CD8-positive, alpha-beta memory T cell (primary cell): ENCODE measurements around the gene TGFB1I1. TPM values are rescaled to one million over a fixed set of nuclear protein-coding genes. Genes with fewer than 3 reads are reported as not detected.

Experiments
- CTCF ChIA-PET: fragments of 350-600 bp; sonication (Branson Sonifier 250); formaldehyde crosslinking; loops from one replicate; lab custom pipeline; 2021; ENCODE audit warnings: antibody characterized with exemption; lab: Charles Lee
- POLR2A ChIA-PET: fragments of 350-600 bp; sonication (Branson Sonifier 250); formaldehyde crosslinking; loops from one replicate; lab custom pipeline; 2021; ENCODE audit warnings: antibody characterized with exemption; lab: Charles Lee
- DNase-seq, 5 donors: peaks; one replicate each; pipeline versions ENCODE4 v3.0.0 to v3.0.0-alpha.2; 2020 to 2022; ENCODE audit warnings: mixed read lengths in 1 of 5
- H3K27ac ChIP-seq: one replicate; pipeline ENCODE4 v1.7.0; 2013; ENCODE audit warnings: low read depth, mild to moderate bottlenecking, low read length, moderate library complexity
- H3K27me3 ChIP-seq: 2 replicates; pipeline ENCODE4 v1.7.0; 2013; ENCODE audit warnings: low read length, mild to moderate bottlenecking; ENCODE audit not compliant: insufficient read depth, poor library complexity, severe bottlenecking
- H3K36me3 ChIP-seq: 2 replicates; pipeline ENCODE4 v1.7.0; 2013; ENCODE audit warnings: mild to moderate bottlenecking, low read length, moderate library complexity; ENCODE audit not compliant: insufficient read depth
- H3K4me1 ChIP-seq: 2 replicates; pipeline ENCODE4 v1.7.0; 2013; ENCODE audit warnings: mild to moderate bottlenecking, low read length, moderate library complexity; ENCODE audit not compliant: insufficient read depth
- H3K4me3 ChIP-seq: 2 replicates; pipeline ENCODE4 v1.7.0; 2013; ENCODE audit warnings: mild to moderate bottlenecking, low read length
- H3K9me3 ChIP-seq: 2 replicates; pipeline ENCODE4 v1.7.0; 2013; ENCODE audit warnings: mild to moderate bottlenecking, low read length
- H3K27ac Mint-ChIP-seq, 8 donors: one replicate each; pipeline ENCODE4 v1.8.0; 2020 to 2021; ENCODE audit warnings: mixed read lengths in 8 of 8, mild to moderate bottlenecking in 6 of 8, inconsistent platforms in 3 of 8, moderate library complexity in 3 of 8
- H3K27me3 Mint-ChIP-seq, 2 donors: one replicate each; pipeline ENCODE4 v1.8.0; 2020 to 2021; ENCODE audit warnings: mixed read lengths in 2 of 2, mild to moderate bottlenecking in 1 of 2, moderate library complexity in 1 of 2
- H3K36me3 Mint-ChIP-seq, 3 donors: one replicate each; pipeline ENCODE4 v1.8.0; 2020 to 2021; ENCODE audit warnings: mixed read lengths in 3 of 3, inconsistent platforms in 1 of 3, mild to moderate bottlenecking in 1 of 3
- H3K4me1 Mint-ChIP-seq, 3 donors: one replicate each; pipeline ENCODE4 v1.8.0; 2020 to 2021; ENCODE audit warnings: mixed read lengths in 3 of 3, inconsistent platforms in 1 of 3, mild to moderate bottlenecking in 1 of 3
- H3K4me3 Mint-ChIP-seq, 7 donors: one replicate each; pipeline ENCODE4 v1.8.0; 2020 to 2021; ENCODE audit warnings: mixed read lengths in 7 of 7, mild to moderate bottlenecking in 6 of 7, moderate library complexity in 4 of 7, inconsistent platforms in 2 of 7
- H3K9me3 Mint-ChIP-seq, 5 donors: one replicate each; pipeline ENCODE4 v1.8.0; 2020 to 2022; ENCODE audit warnings: mixed read lengths in 5 of 5, mild to moderate bottlenecking in 3 of 5, moderate library complexity in 2 of 5, inconsistent platforms in 1 of 5
- polyA plus RNA-seq: library from polyadenylated mRNA; unstranded; fragments of 300-500 nt; fragmentation: Illumina TruSeq; gene quantifications from one replicate; pipeline ENCODE4 v1.2.3, GENCODE V29; 2021
- total RNA-seq, 2 experiments: library from RNA; stranded (reverse); gene quantifications; one replicate each; pipeline ENCODE4 v1.2.3, GENCODE V29; 2021

Gene TGFB1I1
- total and polyA plus RNA-seq, 3 experiments from 2014 or later, result 0.59 to 1.1 TPM; not detected in 1

- Histone ChIP-seq H3K9me3 (no peaks in the 10 kb centered on the region), H3K36me3 (peaks cover 9% of the 10 kb centered on the region), H3K27ac (no peak overlapping the region), H3K27me3 (no peaks in the 10 kb centered on the region), H3K4me1 (peaks cover 14% of the 10 kb centered on the region), H3K4me3 (peak overlapping the region; percentile 87)
- ChIA-PET CTCF (interaction anchor here (2.0 to 2.9 kb wide), 2 partner anchors 8 to 28 kb away, joined by 5 to 10 read pairs; no protein-coding TSS in a partner anchor), POLR2A (interaction anchor here (0.6 to 2.8 kb wide), 7 partner anchors 11 to 385 kb away, joined by 3 to 16 read pairs (median 5); partner anchors contain the start of genes ARMC5, RUSF1 and ZNF267)
- no peaks in the 10 kb centered on the region for H3K9me3 Mint-ChIP-seq
- DNase-seq, result peak in 2 of 5 donors; percentile 4 to 8
- H3K36me3 Mint-ChIP-seq, result peaks cover 0 to 24% (median 5%) of the 10 kb centered on the region in 3 donors
- peak overlapping the region in 5 of 8 donors; percentile 42 to 90 (median 73) for H3K27ac Mint-ChIP-seq
- H3K4me3 Mint-ChIP-seq, result peak overlapping the region; percentile 36 to 93 (median 91)
- H3K27me3 Mint-ChIP-seq, result no peaks in the 10 kb centered on the region
- peaks cover 4 to 17% (median 13%) of the 10 kb centered on the region in 3 donors for H3K4me1 Mint-ChIP-seq
These were observed 16.7 kb downstream of the TGFB1I1 start for GRCh38 chr16:31488468-31489297.

GRCh38 chr16:31489298-31489564 is 17.3 kb downstream of the TGFB1I1 start:
- ChIA-PET POLR2A (interaction anchor here (0.6 to 2.5 kb wide), 3 partner anchors 30 to 384 kb away, joined by 3 to 9 read pairs (median 5); partner anchors contain the start of genes ARMC5 and ZNF267), CTCF (interaction anchor here (2.9 kb wide), 1 partner anchor 29 kb away, joined by 10 read pairs; no protein-coding TSS in a partner anchor)
- Mint-ChIP-seq H3K27me3 (no peaks in the 10 kb centered on the region), H3K4me3 (peak overlapping the region in 6 of 7 donors; percentile 26 to 60 (median 42)), H3K36me3 (peaks cover 0 to 29% (median 5%) of the 10 kb centered on the region in 3 donors), H3K4me1 (peaks cover 4 to 17% (median 13%) of the 10 kb centered on the region in 3 donors), H3K9me3 (no peaks in the 10 kb centered on the region), H3K27ac (peak overlapping the region in 5 of 8 donors; percentile 10 to 90 (median 73))
- peaks cover 14% of the 10 kb centered on the region for H3K4me1 ChIP-seq
- no peaks in the 10 kb centered on the region for H3K27me3 ChIP-seq
- DNase-seq, result no peak
- no peak overlapping the region for H3K27ac ChIP-seq
- peaks cover 9% of the 10 kb centered on the region for H3K36me3 ChIP-seq
- H3K4me3 ChIP-seq, result no peak overlapping the region
- no peaks in the 10 kb centered on the region for H3K9me3 ChIP-seq

DNA sequence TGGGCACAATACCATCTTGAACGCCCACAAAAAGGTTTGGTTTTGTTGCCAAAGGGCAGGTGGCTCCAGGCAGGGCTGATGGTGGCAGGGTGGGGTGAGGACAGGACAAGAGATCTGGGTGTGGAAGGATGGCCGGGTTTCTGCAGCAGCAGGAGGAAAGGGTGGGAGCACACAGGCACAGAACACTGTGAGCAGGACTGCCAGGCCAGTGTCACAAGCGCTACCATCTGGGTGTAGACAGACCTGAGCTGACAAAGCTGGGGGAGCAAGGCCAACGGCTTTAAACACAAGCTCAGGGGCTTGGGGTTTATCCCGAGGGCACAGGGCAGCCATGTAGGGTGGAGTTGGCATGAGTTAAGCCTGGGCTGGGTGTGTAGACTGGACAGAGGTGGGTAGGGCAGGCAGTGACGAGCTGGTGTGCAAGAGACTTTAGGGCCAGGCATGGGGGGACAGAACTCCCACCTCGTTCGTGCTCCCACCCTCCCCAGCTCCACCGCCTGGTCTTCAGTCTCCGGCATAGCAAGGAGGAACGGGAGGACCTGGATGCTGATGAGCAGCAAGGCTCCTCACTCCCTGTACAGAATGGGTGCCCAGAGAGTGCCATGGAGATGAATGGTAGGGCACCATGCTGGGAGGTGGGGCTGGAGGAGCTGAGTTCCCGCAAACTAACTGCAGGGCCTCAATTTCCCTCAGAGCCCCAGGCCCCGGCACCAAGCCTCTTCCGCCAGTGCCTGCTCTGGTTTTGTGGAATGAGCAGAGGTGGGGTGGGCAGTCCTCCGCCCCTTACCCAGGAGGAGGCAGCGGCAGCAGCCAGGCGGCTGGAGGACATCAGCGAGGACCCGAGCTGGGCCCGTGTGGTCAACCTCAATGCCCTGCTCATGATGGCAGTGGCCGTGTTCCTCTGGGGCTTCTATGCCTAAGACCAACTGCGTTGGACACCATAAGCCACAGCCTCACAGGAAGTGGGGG is 17.9 kb downstream of the TGFB1I1 start:
- DNase-seq, result no peak
- Histone ChIP-seq H3K4me3 (no peak overlapping the region), H3K27me3 (no peaks in the 10 kb centered on the region), H3K4me1 (peaks cover 14% of the 10 kb centered on the region), H3K36me3 (peaks cover 9% of the 10 kb centered on the region), H3K9me3 (no peaks in the 10 kb centered on the region), H3K27ac (no peak overlapping the region)
- peaks cover 0 to 35% (median 5%) of the 10 kb centered on the region in 3 donors for H3K36me3 Mint-ChIP-seq
- no peaks in the 10 kb centered on the region for H3K9me3 Mint-ChIP-seq
- H3K4me1 Mint-ChIP-seq, result peaks cover 4 to 17% (median 13%) of the 10 kb centered on the region in 3 donors
- POLR2A ChIA-PET, result interaction anchor here (2.5 kb wide), 1 partner anchor 31 kb away, joined by 9 read pairs; the partner anchor contains the start of gene ARMC5
- CTCF ChIA-PET, result no interaction called here
- peak overlapping the region in 7 of 8 donors; percentile 10 to 91 (median 81) for H3K27ac Mint-ChIP-seq
- peak overlapping the region in 6 of 7 donors; percentile 43 to 75 (median 66) for H3K4me3 Mint-ChIP-seq
- no peaks in the 10 kb centered on the region for H3K27me3 Mint-ChIP-seq

GRCh38 chr16:31491778-31492418 is 19.9 kb downstream of the TGFB1I1 start:
- H3K27ac ChIP-seq, result no peak overlapping the region
- no peaks in the 10 kb centered on the region for H3K9me3 ChIP-seq
- Mint-ChIP-seq H3K36me3 (peaks cover 0 to 54% (median 5%) of the 10 kb centered on the region in 3 donors), H3K27ac (peak overlapping the region in 3 of 8 donors; percentile 38 to 59 (median 59)), H3K9me3 (no peaks in the 10 kb centered on the region), H3K4me3 (peak overlapping the region in 1 of 7 donors; percentile 44), H3K4me1 (peaks cover 4 to 10% (median 6%) of the 10 kb centered on the region in 3 donors), H3K27me3 (no peaks in the 10 kb centered on the region)
- H3K36me3 ChIP-seq, result peaks cover 9% of the 10 kb centered on the region
- no peak overlapping the region for H3K4me3 ChIP-seq
- POLR2A ChIA-PET, result interaction anchor here (0.7 kb wide), 1 partner anchor 15 kb away, joined by 6 read pairs; no protein-coding TSS in a partner anchor
- CTCF ChIA-PET, result no interaction called here
- H3K4me1 ChIP-seq, result peaks cover 6% of the 10 kb centered on the region
- H3K27me3 ChIP-seq, result no peaks in the 10 kb centered on the region
- DNase-seq, result peak in 1 of 5 donors; percentile 30

GRCh38 chr16:31493506-31494125 is 21.7 kb downstream of the TGFB1I1 start:
- Histone ChIP-seq H3K27me3 (no peaks in the 10 kb centered on the region), H3K9me3 (no peaks in the 10 kb centered on the region), H3K4me1 (no peaks in the 10 kb centered on the region), H3K4me3 (no peak overlapping the region), H3K27ac (no peak overlapping the region), H3K36me3 (peaks cover 14% of the 10 kb centered on the region)
- no peaks in the 10 kb centered on the region for H3K9me3 Mint-ChIP-seq
- DNase-seq, result peak in 1 of 5 donors; percentile 38
- ChIA-PET POLR2A (no interaction called here), CTCF (no interaction called here)
- no peak overlapping the region for H3K4me3 Mint-ChIP-seq
- peaks cover 0 to 4% (median 0%) of the 10 kb centered on the region in 3 donors for H3K4me1 Mint-ChIP-seq
- H3K27ac Mint-ChIP-seq, result peak overlapping the region in 2 of 8 donors; percentile 28 to 72
- H3K36me3 Mint-ChIP-seq, result peaks cover 0 to 69% (median 6%) of the 10 kb centered on the region in 3 donors
- H3K27me3 Mint-ChIP-seq, result no peaks in the 10 kb centered on the region

DNA sequence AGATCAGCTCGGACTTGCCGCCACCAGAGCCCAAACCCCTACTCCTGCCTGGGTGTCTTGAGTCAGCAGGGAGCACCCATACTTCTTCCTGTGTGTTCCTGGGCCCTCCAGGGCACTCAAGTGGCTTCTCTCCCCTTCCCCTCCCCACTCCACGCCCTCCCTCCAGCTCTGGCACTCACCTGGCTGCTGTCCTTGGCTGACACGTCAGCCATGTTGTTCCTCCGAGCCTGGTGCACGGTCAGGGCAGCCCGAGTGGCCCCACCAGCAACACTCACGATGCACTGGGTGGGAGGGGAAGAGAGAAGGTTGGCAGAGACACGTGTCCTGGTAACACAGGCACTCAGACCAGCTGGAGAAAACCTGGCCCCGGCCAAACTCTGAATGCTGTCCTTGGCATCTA is 24.7 kb downstream of the TGFB1I1 start:
- peaks cover 0 to 1% (median 0%) of the 10 kb centered on the region in 3 donors for H3K4me1 Mint-ChIP-seq
- CTCF ChIA-PET, result interaction anchor here (1.2 kb wide), 1 partner anchor 9 kb away, joined by 5 read pairs; no protein-coding TSS in a partner anchor
- no peak overlapping the region for H3K4me3 Mint-ChIP-seq
- peak in 1 of 5 donors; percentile 30 for DNase-seq
- no peaks in the 10 kb centered on the region for H3K27me3 ChIP-seq
- H3K4me1 ChIP-seq, result no peaks in the 10 kb centered on the region
- H3K27me3 Mint-ChIP-seq, result no peaks in the 10 kb centered on the region
- peaks cover 0 to 82% (median 6%) of the 10 kb centered on the region in 3 donors for H3K36me3 Mint-ChIP-seq
- H3K36me3 ChIP-seq, result peaks cover 28% of the 10 kb centered on the region
- POLR2A ChIA-PET, result no interaction called here
- no peak overlapping the region for H3K27ac Mint-ChIP-seq
- no peak overlapping the region for H3K4me3 ChIP-seq
- no peaks in the 10 kb centered on the region for H3K9me3 ChIP-seq
- no peaks in the 10 kb centered on the region for H3K9me3 Mint-ChIP-seq
- no peak overlapping the region for H3K27ac ChIP-seq

DNA sequence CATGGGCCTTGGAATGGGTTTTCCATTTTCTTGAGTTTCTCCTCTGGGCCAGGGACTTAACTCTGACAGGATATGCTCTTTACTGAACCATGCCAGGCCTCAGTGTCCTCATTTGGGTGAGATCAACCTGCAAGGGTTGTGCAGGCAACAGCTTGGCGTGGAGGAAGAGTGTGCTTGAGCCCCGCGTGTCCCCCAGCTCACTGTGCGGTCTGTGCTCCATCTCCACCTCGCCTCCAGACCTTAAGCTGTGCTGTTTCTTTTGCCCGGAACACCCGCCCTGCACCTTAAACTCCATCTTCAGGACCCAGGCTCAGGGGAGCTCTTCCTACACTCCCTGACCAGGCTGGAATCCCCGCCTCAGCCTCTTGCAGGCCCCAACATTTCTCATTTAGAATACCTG is 26.5 kb downstream of the TGFB1I1 start:
- no peak overlapping the region for H3K27ac ChIP-seq
- DNase-seq, result peak in 1 of 5 donors; percentile 11
- peaks cover 4 to 6% (median 4%) of the 10 kb centered on the region in 3 donors for H3K4me1 Mint-ChIP-seq
- H3K36me3 ChIP-seq, result peaks cover 20% of the 10 kb centered on the region
- H3K27me3 ChIP-seq, result no peaks in the 10 kb centered on the region
- no peak overlapping the region for H3K4me3 Mint-ChIP-seq
- H3K9me3 Mint-ChIP-seq, result no peaks in the 10 kb centered on the region
- ChIA-PET CTCF (interaction anchor here (1.5 kb wide), 1 partner anchor 10 kb away, joined by 4 read pairs; the partner anchor contains the start of gene RUSF1), POLR2A (no interaction called here)
- H3K9me3 ChIP-seq, result no peaks in the 10 kb centered on the region
- peaks cover 0 to 2% of the 10 kb centered on the region in 2 donors for H3K27me3 Mint-ChIP-seq
- peaks cover 0 to 67% (median 3%) of the 10 kb centered on the region in 3 donors for H3K36me3 Mint-ChIP-seq
- H3K4me3 ChIP-seq, result no peak overlapping the region
- no peaks in the 10 kb centered on the region for H3K4me1 ChIP-seq
- peak overlapping the region in 1 of 8 donors; percentile 33 for H3K27ac Mint-ChIP-seq
